ENCODE measurements around the gene NT5DC2. TPM values are rescaled to one million over a fixed set of nuclear protein-coding genes. Genes with fewer than 3 reads are reported as not detected.

Gene NT5DC2
- total and polyA plus RNA-seq, 10 of the 15 experiments (the other 5 are each of a cell fraction or from before 2014, with no cell fraction given), result 21.6 to 135 (median 66.8) TPM

DNA sequence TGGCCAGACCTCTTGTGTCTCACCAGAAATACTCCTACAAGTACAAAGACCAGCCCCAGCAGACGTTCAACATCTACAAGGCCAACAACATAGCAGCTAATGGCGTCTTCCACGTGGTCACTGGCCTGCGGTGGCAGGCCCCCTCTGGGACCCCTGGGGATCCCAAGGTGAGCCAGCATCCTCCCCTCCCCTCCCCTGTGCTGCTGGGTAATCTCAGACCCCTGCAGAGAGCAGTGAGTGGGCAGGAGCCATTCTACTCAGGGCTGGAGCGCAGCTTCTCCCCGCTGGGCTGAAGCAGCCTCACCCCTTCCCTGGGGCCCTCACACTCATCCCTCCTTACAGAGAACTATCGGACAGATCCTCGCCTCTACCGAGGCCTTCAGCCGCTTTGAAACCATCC lies 28.7 kb downstream of the NT5DC2 start:
- in situ Hi-C loops (cut with MboI), result no loop called here
- WGBS (ENCODE audit: insufficient coverage, insufficient replicate concordance, low lambda C conversion rate, missing lambda C conversion rate), result 50% methylated on average over 10 of the region's 10 CpGs
- no peak overlapping the region for H3K4me3 ChIP-seq

More for the DNA sequence above, 28.7 kb downstream of the NT5DC2 start:
- ATAC-seq (no peak), DNase-seq (ENCODE audit: low read depth, low spot score) (no peak), FAIRE-seq (no peak)
- Histone ChIP-seq H3K36me3 (ENCODE audit: control insufficient read depth in 2 of 2, insufficient read depth in 2 of 2, low read length in 1 of 2) (no peaks in the 10 kb centered on the region), H3K9ac (ENCODE audit: control insufficient read depth, insufficient read depth, low read length) (no peak overlapping the region), H3K4me1 (ENCODE audit: control insufficient read depth, insufficient read depth, low read length) (no peaks in the 10 kb centered on the region), H3K79me2 (ENCODE audit: control insufficient read depth, insufficient read depth, low read length) (no peaks in the 10 kb centered on the region), H3K4me2 (ENCODE audit: control insufficient read depth, insufficient read depth) (no peak overlapping the region), H2AFZ (ENCODE audit: control insufficient read depth, low read depth, low read length) (no peak overlapping the region), H4K20me1 (ENCODE audit: control insufficient read depth, insufficient read depth) (no peaks in the 10 kb centered on the region), H3K27ac (ENCODE audit: control insufficient read depth, insufficient read depth) (no peak overlapping the region), H3K9me3 (replicated peaks; ENCODE audit: control insufficient read depth, insufficient read depth, low read length) (no peaks in the 10 kb centered on the region), H3K27me3 (replicated peaks in 1 of 2; ENCODE audit: control insufficient read depth in 2 of 2, insufficient read depth in 2 of 2, low read length in 1 of 2) (no peaks in the 10 kb centered on the region)
- ChIA-PET CTCF (no interaction called here), RAD21 (ENCODE audit: unreplicated experiment) (no interaction called here), POLR2A (no interaction called here), SMC1A (ENCODE audit: uncharacterized antibody, unreplicated experiment) (no interaction called here)
- intact Hi-C loops (cut with micrococcal nuclease; ENCODE audit: unreplicated experiment), result no loop called here
- TF ChIP-seq KLF5 (IDR thresholded peaks at IDR 0.05; ENCODE audit: partially characterized antibody) (no peak), BACH1 (IDR thresholded peaks at IDR 0.05; ENCODE audit: borderline replicate concordance) (no peak), CHD1 (IDR thresholded peaks at IDR 0.05; ENCODE audit: low read depth, low read length) (no peak), CHD2 (IDR thresholded peaks at IDR 0.05; ENCODE audit: borderline replicate concordance, low read depth, low read length) (no peak), ZNF274 (IDR thresholded peaks at IDR 0.05; ENCODE audit: insufficient read depth, insufficient read length) (no peak), JUND (IDR thresholded peaks at IDR 0.05; ENCODE audit: low read depth, low read length) (no peak), CBFB (IDR thresholded peaks at IDR 0.05; ENCODE audit: low read depth) (no peak), YY1 (IDR thresholded peaks at IDR 0.05; ENCODE audit: low read depth, low read length) (no peak), SMC3 (IDR thresholded peaks at IDR 0.05; ENCODE audit: borderline replicate concordance, low read length) (no peak), SMAD1 (IDR thresholded peaks at IDR 0.05; ENCODE audit: low read depth, partially characterized antibody) (no peak)
- TF ChIP-seq, protein P1, sequence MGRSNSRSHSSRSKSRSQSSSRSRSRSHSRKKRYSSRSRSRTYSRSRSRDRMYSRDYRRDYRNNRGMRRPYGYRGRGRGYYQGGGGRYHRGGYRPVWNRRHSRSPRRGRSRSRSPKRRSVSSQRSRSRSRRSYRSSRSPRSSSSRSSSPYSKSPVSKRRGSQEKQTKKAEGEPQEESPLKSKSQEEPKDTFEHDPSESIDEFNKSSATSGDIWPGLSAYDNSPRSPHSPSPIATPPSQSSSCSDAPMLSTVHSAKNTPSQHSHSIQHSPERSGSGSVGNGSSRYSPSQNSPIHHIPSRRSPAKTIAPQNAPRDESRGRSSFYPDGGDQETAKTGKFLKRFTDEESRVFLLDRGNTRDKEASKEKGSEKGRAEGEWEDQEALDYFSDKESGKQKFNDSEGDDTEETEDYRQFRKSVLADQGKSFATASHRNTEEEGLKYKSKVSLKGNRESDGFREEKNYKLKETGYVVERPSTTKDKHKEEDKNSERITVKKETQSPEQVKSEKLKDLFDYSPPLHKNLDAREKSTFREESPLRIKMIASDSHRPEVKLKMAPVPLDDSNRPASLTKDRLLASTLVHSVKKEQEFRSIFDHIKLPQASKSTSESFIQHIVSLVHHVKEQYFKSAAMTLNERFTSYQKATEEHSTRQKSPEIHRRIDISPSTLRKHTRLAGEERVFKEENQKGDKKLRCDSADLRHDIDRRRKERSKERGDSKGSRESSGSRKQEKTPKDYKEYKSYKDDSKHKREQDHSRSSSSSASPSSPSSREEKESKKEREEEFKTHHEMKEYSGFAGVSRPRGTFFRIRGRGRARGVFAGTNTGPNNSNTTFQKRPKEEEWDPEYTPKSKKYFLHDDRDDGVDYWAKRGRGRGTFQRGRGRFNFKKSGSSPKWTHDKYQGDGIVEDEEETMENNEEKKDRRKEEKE (IDR thresholded peaks at IDR 0.05), result no peak
- no TSS peak for BruUV-seq (replicated peaks)
